Liver (tissue), 3 donors: ENCODE results near the gene GRK3.
"Not testable (repeated sequence)": the region's sequence is repeated elsewhere in the genome, so short reads cannot be mapped to it uniquely, and the experiment has no call there.

Experiments
- FOXA2 ChIP-seq: IDR thresholded peaks from 2 replicates; pipeline ENCODE4 v1.6.1; 2016; ENCODE audit warnings: antibody characterized with exemption
- GABPA ChIP-seq, 2 donors: IDR thresholded peaks in 1 of 2; conservative IDR thresholded peaks in 1 of 2; 2 replicates each; pipeline ENCODE4 v1.6.1; 2016; ENCODE audit warnings: antibody characterized with exemption in 2 of 2, mild to moderate bottlenecking in 1 of 2, moderate library complexity in 1 of 2
- JUND ChIP-seq, 2 donors: IDR thresholded peaks; 2 replicates each; pipeline ENCODE4 v1.6.1; 2016; ENCODE audit warnings: antibody characterized with exemption in 2 of 2
- MAX ChIP-seq: IDR thresholded peaks from 2 replicates; pipeline ENCODE4 v1.6.1; 2016; ENCODE audit warnings: antibody characterized with exemption
- SP1 ChIP-seq: IDR thresholded peaks from 2 replicates; pipeline ENCODE4 v1.6.1; 2018; ENCODE audit warnings: antibody characterized with exemption, mild to moderate bottlenecking
- TAF1 ChIP-seq: conservative IDR thresholded peaks from 2 replicates; pipeline ENCODE4 v1.6.1; 2016; ENCODE audit warnings: antibody characterized with exemption, mild to moderate bottlenecking
- YY1 ChIP-seq: IDR thresholded peaks from 2 replicates; pipeline ENCODE4 v1.6.1; 2016; ENCODE audit warnings: antibody characterized with exemption, mild to moderate bottlenecking
- TF ChIP-seq, protein P1 (sequence below): fragments of 150-350 bp; IDR thresholded peaks from 2 replicates; pipeline ENCODE4 v1.5.1; 2017; ENCODE audit warnings: improper control_type of control experiment, low read depth, low read length; ENCODE audit not compliant: missing input control
- TF ChIP-seq, protein P2 (sequence below): IDR thresholded peaks from 2 replicates; pipeline ENCODE4 v1.6.1; 2016; ENCODE audit warnings: antibody characterized with exemption
- TF ChIP-seq, protein P3 (sequence below): IDR thresholded peaks from 2 replicates; pipeline ENCODE4 v1.6.1; 2016; ENCODE audit warnings: antibody characterized with exemption, mild to moderate bottlenecking
- donor health status: healthy.
- donor health status: healthy.

GRCh38 chr22:25559910-25560309 is 4.6 kb upstream of the GRK3 start:
- TF ChIP-seq, protein P1, sequence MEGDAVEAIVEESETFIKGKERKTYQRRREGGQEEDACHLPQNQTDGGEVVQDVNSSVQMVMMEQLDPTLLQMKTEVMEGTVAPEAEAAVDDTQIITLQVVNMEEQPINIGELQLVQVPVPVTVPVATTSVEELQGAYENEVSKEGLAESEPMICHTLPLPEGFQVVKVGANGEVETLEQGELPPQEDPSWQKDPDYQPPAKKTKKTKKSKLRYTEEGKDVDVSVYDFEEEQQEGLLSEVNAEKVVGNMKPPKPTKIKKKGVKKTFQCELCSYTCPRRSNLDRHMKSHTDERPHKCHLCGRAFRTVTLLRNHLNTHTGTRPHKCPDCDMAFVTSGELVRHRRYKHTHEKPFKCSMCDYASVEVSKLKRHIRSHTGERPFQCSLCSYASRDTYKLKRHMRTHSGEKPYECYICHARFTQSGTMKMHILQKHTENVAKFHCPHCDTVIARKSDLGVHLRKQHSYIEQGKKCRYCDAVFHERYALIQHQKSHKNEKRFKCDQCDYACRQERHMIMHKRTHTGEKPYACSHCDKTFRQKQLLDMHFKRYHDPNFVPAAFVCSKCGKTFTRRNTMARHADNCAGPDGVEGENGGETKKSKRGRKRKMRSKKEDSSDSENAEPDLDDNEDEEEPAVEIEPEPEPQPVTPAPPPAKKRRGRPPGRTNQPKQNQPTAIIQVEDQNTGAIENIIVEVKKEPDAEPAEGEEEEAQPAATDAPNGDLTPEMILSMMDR: not testable (repeated sequence)
- not testable (repeated sequence) for TF ChIP-seq TAF1; SP1; MAX; GABPA (IDR thresholded peaks at IDR 0.05 in 1 of 2, conservative IDR thresholded peaks at IDR 0.05 in 1 of 2); FOXA2; JUND (IDR thresholded peaks at IDR 0.05); YY1
- TF ChIP-seq, protein P2, sequence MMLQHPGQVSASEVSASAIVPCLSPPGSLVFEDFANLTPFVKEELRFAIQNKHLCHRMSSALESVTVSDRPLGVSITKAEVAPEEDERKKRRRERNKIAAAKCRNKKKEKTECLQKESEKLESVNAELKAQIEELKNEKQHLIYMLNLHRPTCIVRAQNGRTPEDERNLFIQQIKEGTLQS: not testable (repeated sequence)
- TF ChIP-seq, protein P3, sequence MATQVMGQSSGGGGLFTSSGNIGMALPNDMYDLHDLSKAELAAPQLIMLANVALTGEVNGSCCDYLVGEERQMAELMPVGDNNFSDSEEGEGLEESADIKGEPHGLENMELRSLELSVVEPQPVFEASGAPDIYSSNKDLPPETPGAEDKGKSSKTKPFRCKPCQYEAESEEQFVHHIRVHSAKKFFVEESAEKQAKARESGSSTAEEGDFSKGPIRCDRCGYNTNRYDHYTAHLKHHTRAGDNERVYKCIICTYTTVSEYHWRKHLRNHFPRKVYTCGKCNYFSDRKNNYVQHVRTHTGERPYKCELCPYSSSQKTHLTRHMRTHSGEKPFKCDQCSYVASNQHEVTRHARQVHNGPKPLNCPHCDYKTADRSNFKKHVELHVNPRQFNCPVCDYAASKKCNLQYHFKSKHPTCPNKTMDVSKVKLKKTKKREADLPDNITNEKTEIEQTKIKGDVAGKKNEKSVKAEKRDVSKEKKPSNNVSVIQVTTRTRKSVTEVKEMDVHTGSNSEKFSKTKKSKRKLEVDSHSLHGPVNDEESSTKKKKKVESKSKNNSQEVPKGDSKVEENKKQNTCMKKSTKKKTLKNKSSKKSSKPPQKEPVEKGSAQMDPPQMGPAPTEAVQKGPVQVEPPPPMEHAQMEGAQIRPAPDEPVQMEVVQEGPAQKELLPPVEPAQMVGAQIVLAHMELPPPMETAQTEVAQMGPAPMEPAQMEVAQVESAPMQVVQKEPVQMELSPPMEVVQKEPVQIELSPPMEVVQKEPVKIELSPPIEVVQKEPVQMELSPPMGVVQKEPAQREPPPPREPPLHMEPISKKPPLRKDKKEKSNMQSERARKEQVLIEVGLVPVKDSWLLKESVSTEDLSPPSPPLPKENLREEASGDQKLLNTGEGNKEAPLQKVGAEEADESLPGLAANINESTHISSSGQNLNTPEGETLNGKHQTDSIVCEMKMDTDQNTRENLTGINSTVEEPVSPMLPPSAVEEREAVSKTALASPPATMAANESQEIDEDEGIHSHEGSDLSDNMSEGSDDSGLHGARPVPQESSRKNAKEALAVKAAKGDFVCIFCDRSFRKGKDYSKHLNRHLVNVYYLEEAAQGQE: not testable (repeated sequence)
